Measurements from ENCODE around the gene FGD4. TPM values are rescaled to one million over a fixed set of nuclear protein-coding genes. Genes with fewer than 3 reads are reported as not detected.

FGD4 gene
- total and polyA plus RNA-seq, 3 experiments from 2014 or later, result 0.64 to 1.4 (median 1.4) TPM

GRCh38 chr12:32606443-32606842 lies 207.1 kb downstream of the FGD4 start:
- ChIA-PET CTCF (no interaction called here), POLR2A (no interaction called here)
- no peak overlapping the region for H3K4me3 Mint-ChIP-seq
- Histone ChIP-seq H3K27ac (ENCODE audit: low read depth, low read length) (no peak overlapping the region), H3K4me3 (ENCODE audit: low read length) (no peak overlapping the region), H3K36me3 (ENCODE audit: insufficient read depth, low read length) (no peaks in the 10 kb centered on the region), H3K9me3 (ENCODE audit: low read length) (no peaks in the 10 kb centered on the region), H3K4me1 (ENCODE audit: insufficient read depth, low read length) (no peaks in the 10 kb centered on the region), H3K27me3 (ENCODE audit: insufficient read depth, low read length, poor library complexity, severe bottlenecking) (no peaks in the 10 kb centered on the region)
- no peak overlapping the region for H3K27ac Mint-ChIP-seq
- DNase-seq, result no peak
- H3K4me1 Mint-ChIP-seq, result no peaks in the 10 kb centered on the region
- peaks cover 0 to 3% (median 0%) of the 10 kb centered on the region in 3 donors for H3K36me3 Mint-ChIP-seq
- no peaks in the 10 kb centered on the region for H3K9me3 Mint-ChIP-seq
- H3K27me3 Mint-ChIP-seq, result peaks cover 5 to 13% of the 10 kb centered on the region in 2 donors

GRCh38 chr12:32609966-32610365 lies 210.6 kb downstream of the FGD4 start:
- H3K27ac ChIP-seq (ENCODE audit: low read depth, low read length), result no peak overlapping the region
- H3K27me3 ChIP-seq (ENCODE audit: insufficient read depth, low read length, poor library complexity, severe bottlenecking), result no peaks in the 10 kb centered on the region
- Mint-ChIP-seq H3K27me3 (peaks cover 5 to 9% of the 10 kb centered on the region in 2 donors), H3K4me3 (no peak overlapping the region), H3K27ac (no peak overlapping the region), H3K36me3 (peaks cover 0 to 3% (median 0%) of the 10 kb centered on the region in 3 donors), H3K4me1 (no peaks in the 10 kb centered on the region), H3K9me3 (no peaks in the 10 kb centered on the region)
- H3K4me1 ChIP-seq (ENCODE audit: insufficient read depth, low read length), result no peaks in the 10 kb centered on the region
- no peak overlapping the region for H3K4me3 ChIP-seq (ENCODE audit: low read length)
- DNase-seq, result no peak
- no peaks in the 10 kb centered on the region for H3K9me3 ChIP-seq (ENCODE audit: low read length)
- CTCF ChIA-PET, result no interaction called here
- POLR2A ChIA-PET, result no interaction called here
- H3K36me3 ChIP-seq (ENCODE audit: insufficient read depth, low read length), result no peaks in the 10 kb centered on the region

GRCh38 chr12:32611986-32612385 lies 212.6 kb downstream of the FGD4 start:
- H3K27me3 ChIP-seq (ENCODE audit: insufficient read depth, low read length, poor library complexity, severe bottlenecking), result no peaks in the 10 kb centered on the region
- no peaks in the 10 kb centered on the region for H3K9me3 ChIP-seq (ENCODE audit: low read length)
- H3K27ac Mint-ChIP-seq, result no peak overlapping the region
- H3K27me3 Mint-ChIP-seq, result peaks cover 5% of the 10 kb centered on the region in 2 donors
- no peaks in the 10 kb centered on the region for H3K9me3 Mint-ChIP-seq
- H3K36me3 Mint-ChIP-seq, result peaks cover 0 to 3% (median 0%) of the 10 kb centered on the region in 3 donors
- no peaks in the 10 kb centered on the region for H3K4me1 ChIP-seq (ENCODE audit: insufficient read depth, low read length)
- no peaks in the 10 kb centered on the region for H3K36me3 ChIP-seq (ENCODE audit: insufficient read depth, low read length)
- ChIA-PET CTCF (no interaction called here), POLR2A (no interaction called here)
- no peak overlapping the region for H3K4me3 Mint-ChIP-seq
- no peaks in the 10 kb centered on the region for H3K4me1 Mint-ChIP-seq
- H3K27ac ChIP-seq (ENCODE audit: low read depth, low read length), result no peak overlapping the region
- H3K4me3 ChIP-seq (ENCODE audit: low read length), result no peak overlapping the region
- no peak for DNase-seq

- no peaks in the 10 kb centered on the region for H3K4me1 Mint-ChIP-seq
- no peak overlapping the region for H3K4me3 ChIP-seq (ENCODE audit: low read length)
- H3K4me1 ChIP-seq (ENCODE audit: insufficient read depth, low read length), result no peaks in the 10 kb centered on the region
- H3K27me3 ChIP-seq (ENCODE audit: insufficient read depth, low read length, poor library complexity, severe bottlenecking), result no peaks in the 10 kb centered on the region
- CTCF ChIA-PET, result no interaction called here
- H3K9me3 ChIP-seq (ENCODE audit: low read length), result no peaks in the 10 kb centered on the region
- H3K27ac Mint-ChIP-seq, result no peak overlapping the region
- H3K9me3 Mint-ChIP-seq, result no peaks in the 10 kb centered on the region
- no peak overlapping the region for H3K27ac ChIP-seq (ENCODE audit: low read depth, low read length)
- no peak for DNase-seq
- H3K36me3 ChIP-seq (ENCODE audit: insufficient read depth, low read length), result no peaks in the 10 kb centered on the region
- H3K36me3 Mint-ChIP-seq, result peaks cover 0 to 3% (median 0%) of the 10 kb centered on the region in 3 donors
- peaks cover 5% of the 10 kb centered on the region in 2 donors for H3K27me3 Mint-ChIP-seq
- POLR2A ChIA-PET, result no interaction called here
- H3K4me3 Mint-ChIP-seq, result no peak overlapping the region
Measured at GRCh38 chr12:32612658-32613614, 213.6 kb downstream of the FGD4 start.

GRCh38 chr12:32615441-32615840 lies 216.1 kb downstream of the FGD4 start:
- Mint-ChIP-seq H3K9me3 (no peaks in the 10 kb centered on the region), H3K27ac (no peak overlapping the region), H3K4me1 (no peaks in the 10 kb centered on the region), H3K4me3 (no peak overlapping the region), H3K36me3 (no peaks in the 10 kb centered on the region), H3K27me3 (no peaks in the 10 kb centered on the region)
- no peaks in the 10 kb centered on the region for H3K9me3 ChIP-seq (ENCODE audit: low read length)
- no peak for DNase-seq
- no peaks in the 10 kb centered on the region for H3K36me3 ChIP-seq (ENCODE audit: insufficient read depth, low read length)
- POLR2A ChIA-PET, result no interaction called here
- H3K27me3 ChIP-seq (ENCODE audit: insufficient read depth, low read length, poor library complexity, severe bottlenecking), result no peaks in the 10 kb centered on the region
- no peak overlapping the region for H3K27ac ChIP-seq (ENCODE audit: low read depth, low read length)
- CTCF ChIA-PET, result no interaction called here
- H3K4me1 ChIP-seq (ENCODE audit: insufficient read depth, low read length), result no peaks in the 10 kb centered on the region
- H3K4me3 ChIP-seq (ENCODE audit: low read length), result no peak overlapping the region

GRCh38 chr12:32617534-32617933 lies 218.2 kb downstream of the FGD4 start:
- Histone ChIP-seq H3K4me1 (ENCODE audit: insufficient read depth, low read length) (no peaks in the 10 kb centered on the region), H3K27ac (ENCODE audit: low read depth, low read length) (no peak overlapping the region), H3K36me3 (ENCODE audit: insufficient read depth, low read length) (no peaks in the 10 kb centered on the region), H3K4me3 (ENCODE audit: low read length) (no peak overlapping the region), H3K9me3 (ENCODE audit: low read length) (no peaks in the 10 kb centered on the region), H3K27me3 (ENCODE audit: insufficient read depth, low read length, poor library complexity, severe bottlenecking) (no peaks in the 10 kb centered on the region)
- POLR2A ChIA-PET, result no interaction called here
- DNase-seq, result no peak
- H3K36me3 Mint-ChIP-seq, result no peaks in the 10 kb centered on the region
- no peak overlapping the region for H3K4me3 Mint-ChIP-seq
- H3K4me1 Mint-ChIP-seq, result no peaks in the 10 kb centered on the region
- no peak overlapping the region for H3K27ac Mint-ChIP-seq
- H3K9me3 Mint-ChIP-seq, result no peaks in the 10 kb centered on the region
- no peaks in the 10 kb centered on the region for H3K27me3 Mint-ChIP-seq
- CTCF ChIA-PET, result no interaction called here

GRCh38 chr12:32618115-32618514 lies 218.8 kb downstream of the FGD4 start:
- Histone ChIP-seq H3K4me1 (ENCODE audit: insufficient read depth, low read length) (no peaks in the 10 kb centered on the region), H3K4me3 (ENCODE audit: low read length) (no peak overlapping the region), H3K9me3 (ENCODE audit: low read length) (no peaks in the 10 kb centered on the region), H3K36me3 (ENCODE audit: insufficient read depth, low read length) (no peaks in the 10 kb centered on the region), H3K27ac (ENCODE audit: low read depth, low read length) (no peak overlapping the region), H3K27me3 (ENCODE audit: insufficient read depth, low read length, poor library complexity, severe bottlenecking) (no peaks in the 10 kb centered on the region)
- Mint-ChIP-seq H3K4me1 (no peaks in the 10 kb centered on the region), H3K27me3 (no peaks in the 10 kb centered on the region), H3K4me3 (no peak overlapping the region), H3K9me3 (no peaks in the 10 kb centered on the region), H3K36me3 (no peaks in the 10 kb centered on the region), H3K27ac (no peak overlapping the region)
- ChIA-PET CTCF (no interaction called here), POLR2A (no interaction called here)
- no peak for DNase-seq

GRCh38 chr12:32627976-32628375 lies 228.6 kb downstream of the FGD4 start:
- ChIA-PET CTCF (no interaction called here), POLR2A (no interaction called here)
- no peak overlapping the region for H3K4me3 Mint-ChIP-seq
- no peaks in the 10 kb centered on the region for H3K9me3 Mint-ChIP-seq
- H3K4me1 Mint-ChIP-seq, result no peaks in the 10 kb centered on the region
- Histone ChIP-seq H3K27me3 (ENCODE audit: insufficient read depth, low read length, poor library complexity, severe bottlenecking) (no peaks in the 10 kb centered on the region), H3K27ac (ENCODE audit: low read depth, low read length) (no peak overlapping the region), H3K4me1 (ENCODE audit: insufficient read depth, low read length) (no peaks in the 10 kb centered on the region), H3K9me3 (ENCODE audit: low read length) (no peaks in the 10 kb centered on the region), H3K4me3 (ENCODE audit: low read length) (no peak overlapping the region), H3K36me3 (ENCODE audit: insufficient read depth, low read length) (no peaks in the 10 kb centered on the region)
- no peak for DNase-seq
- no peaks in the 10 kb centered on the region for H3K36me3 Mint-ChIP-seq
- H3K27me3 Mint-ChIP-seq, result peaks cover 0 to 3% of the 10 kb centered on the region in 2 donors
- no peak overlapping the region for H3K27ac Mint-ChIP-seq

Data from CD8-positive, alpha-beta memory T cell (primary cell).